BLaER1 (cell line): ENCODE measurements around the gene PRDM5.

Experiments
- H3K27ac ChIP-seq: shearing (Covaris generic); formaldehyde crosslinking; 2 replicates; pipeline ENCODE4 v1.8.1; 2022
- H3K27me3 ChIP-seq: shearing (Covaris generic); formaldehyde crosslinking; 2 replicates; pipeline ENCODE4 v1.8.1; 2022
- H3K36me3 ChIP-seq: shearing (Covaris generic); formaldehyde crosslinking; 2 replicates; pipeline ENCODE4 v1.8.1; 2022
- H3K4me1 ChIP-seq: shearing (Covaris generic); formaldehyde crosslinking; 2 replicates; pipeline ENCODE4 v1.8.1; 2022
- H3K4me2 ChIP-seq: shearing (Covaris generic); formaldehyde crosslinking; 2 replicates; pipeline ENCODE4 v1.8.1; 2022
- H3K4me3 ChIP-seq: shearing (Covaris generic); formaldehyde crosslinking; 2 replicates; pipeline ENCODE4 v1.8.1; 2022
- H3K9ac ChIP-seq: shearing (Covaris generic); formaldehyde crosslinking; 2 replicates; pipeline ENCODE4 v1.8.1; 2022
- H3K9me3 ChIP-seq: shearing (Covaris generic); formaldehyde crosslinking; 2 replicates; pipeline ENCODE4 v1.8.1; 2022
- H4K20me1 ChIP-seq: shearing (Covaris generic); formaldehyde crosslinking; 2 replicates; pipeline ENCODE4 v1.8.1; 2022
- Cebpa-rat ChIP-seq: shearing (Covaris generic); IDR thresholded peaks from 2 replicates; pipeline ENCODE4 v1.8.1; 2022

Gene PRDM5

DNA sequence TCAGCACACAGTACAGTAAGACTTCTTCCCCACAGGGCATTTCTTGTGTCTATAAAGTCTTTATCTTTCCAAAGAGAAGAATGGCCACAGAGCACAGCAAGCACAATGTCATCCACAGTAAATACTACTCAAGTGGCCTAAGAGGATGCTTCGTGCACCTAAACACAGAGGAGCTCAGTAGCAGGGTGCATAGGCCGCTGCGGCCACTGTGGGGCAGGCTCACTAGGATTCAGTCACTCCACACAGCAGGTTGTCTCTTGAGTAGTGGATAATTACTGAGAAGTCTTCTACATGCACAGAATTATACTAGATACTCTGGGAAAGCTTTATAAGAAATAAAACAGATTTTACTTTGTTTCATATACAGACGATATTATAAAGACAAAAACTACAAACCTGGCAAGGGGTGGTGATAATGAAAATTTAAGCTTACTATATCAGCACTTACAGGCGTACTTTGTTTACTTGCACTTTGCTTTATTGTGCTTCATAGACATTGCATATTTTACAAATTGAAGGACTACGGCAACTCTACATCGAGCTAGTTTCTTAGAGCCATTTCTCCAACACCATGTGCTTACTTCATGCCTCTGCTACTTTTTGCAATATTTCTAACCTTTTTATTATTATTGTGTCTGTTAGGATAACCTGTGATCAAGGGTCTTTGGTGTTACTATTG, 78.5 kb downstream of the PRDM5 start:
- TF ChIP-seq Cebpa-rat: no peak
- H3K9me3 ChIP-seq: peaks cover 10% of the 10 kb centered on the region
- no peak overlapping the region for H3K9ac ChIP-seq
- no peaks in the 10 kb centered on the region for H3K4me1 ChIP-seq
- no peaks in the 10 kb centered on the region for H4K20me1 ChIP-seq
- H3K4me3 ChIP-seq: no peak overlapping the region
- H3K4me2 ChIP-seq: no peak overlapping the region
- H3K27me3 ChIP-seq: no peaks in the 10 kb centered on the region
- no peak overlapping the region for H3K27ac ChIP-seq
- H3K36me3 ChIP-seq: no peaks in the 10 kb centered on the region

DNA sequence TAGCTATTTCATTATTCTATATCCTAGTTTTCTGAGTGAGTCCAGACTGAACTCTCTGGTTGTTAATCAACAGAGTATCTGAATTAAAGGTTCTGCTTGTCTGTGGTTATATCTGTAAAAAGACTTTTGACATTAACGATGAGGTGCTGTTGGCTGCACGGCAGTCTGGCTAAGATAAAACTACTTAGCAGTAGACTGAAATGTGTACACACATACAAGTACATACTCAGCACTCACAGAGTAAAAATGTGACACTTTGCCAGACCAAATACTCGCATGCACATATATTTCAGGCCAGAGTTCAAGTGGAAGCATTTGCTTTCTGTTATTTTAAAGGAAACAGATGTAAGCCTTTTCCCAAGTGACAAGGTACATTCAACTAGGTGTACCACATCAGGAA, 80.5 kb downstream of the PRDM5 start:
- H3K27ac ChIP-seq: no peak overlapping the region
- H3K4me2 ChIP-seq: no peak overlapping the region
- no peaks in the 10 kb centered on the region for H3K27me3 ChIP-seq
- H3K9ac ChIP-seq: no peak overlapping the region
- no peaks in the 10 kb centered on the region for H3K4me1 ChIP-seq
- H3K9me3 ChIP-seq: peaks cover 14% of the 10 kb centered on the region
- H3K36me3 ChIP-seq: no peaks in the 10 kb centered on the region
- H4K20me1 ChIP-seq: no peaks in the 10 kb centered on the region
- TF ChIP-seq Cebpa-rat: no peak
- no peak overlapping the region for H3K4me3 ChIP-seq

DNA sequence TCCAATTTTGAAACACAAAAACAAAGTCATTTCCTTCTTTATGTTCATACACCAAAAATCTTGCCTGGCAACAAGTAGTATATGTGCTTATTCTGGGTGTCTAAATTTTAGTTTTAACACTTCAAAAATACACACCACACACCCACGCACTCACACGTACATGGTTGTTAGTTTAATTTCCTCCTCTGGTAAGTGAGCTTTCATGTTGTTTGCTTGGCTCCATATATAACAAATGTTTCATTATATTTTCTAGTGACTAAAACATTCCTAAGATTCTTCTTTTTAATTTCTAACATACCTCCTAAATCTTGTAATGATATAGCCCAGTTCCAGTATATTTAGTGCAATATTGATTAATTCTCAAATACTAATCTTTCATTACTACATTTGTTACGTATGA, 80.9 kb downstream of the PRDM5 start:
- H3K36me3 ChIP-seq: no peaks in the 10 kb centered on the region
- H3K4me2 ChIP-seq: no peak overlapping the region
- H3K9ac ChIP-seq: no peak overlapping the region
- no peak for TF ChIP-seq Cebpa-rat
- no peak overlapping the region for H3K27ac ChIP-seq
- H4K20me1 ChIP-seq: no peaks in the 10 kb centered on the region
- H3K9me3 ChIP-seq: peaks cover 14% of the 10 kb centered on the region
- no peaks in the 10 kb centered on the region for H3K27me3 ChIP-seq
- H3K4me3 ChIP-seq: no peak overlapping the region
- no peaks in the 10 kb centered on the region for H3K4me1 ChIP-seq

GRCh38 chr4:120839974-120840751, 82.4 kb downstream of the PRDM5 start:
- H3K27me3 ChIP-seq: no peaks in the 10 kb centered on the region
- no peak for TF ChIP-seq Cebpa-rat
- H3K27ac ChIP-seq: no peak overlapping the region
- no peaks in the 10 kb centered on the region for H3K4me1 ChIP-seq
- peaks cover 22% of the 10 kb centered on the region for H3K9me3 ChIP-seq
- H3K36me3 ChIP-seq: no peaks in the 10 kb centered on the region
- H4K20me1 ChIP-seq: no peaks in the 10 kb centered on the region
- no peak overlapping the region for H3K4me2 ChIP-seq
- no peak overlapping the region for H3K4me3 ChIP-seq
- no peak overlapping the region for H3K9ac ChIP-seq

GRCh38 chr4:120839334-120839973, 83.1 kb downstream of the PRDM5 start:
- Histone ChIP-seq H3K27ac (no peak overlapping the region), H3K9me3 (peaks cover 26% of the 10 kb centered on the region), H3K36me3 (no peaks in the 10 kb centered on the region), H3K4me3 (no peak overlapping the region), H3K27me3 (no peaks in the 10 kb centered on the region), H3K4me2 (no peak overlapping the region), H4K20me1 (no peaks in the 10 kb centered on the region), H3K4me1 (no peaks in the 10 kb centered on the region), H3K9ac (no peak overlapping the region)
- no peak for TF ChIP-seq Cebpa-rat

- H3K9ac ChIP-seq: no peak overlapping the region
- no peak for TF ChIP-seq Cebpa-rat
- no peaks in the 10 kb centered on the region for H3K27me3 ChIP-seq
- H4K20me1 ChIP-seq: no peaks in the 10 kb centered on the region
- H3K4me2 ChIP-seq: no peak overlapping the region
- peaks cover 33% of the 10 kb centered on the region for H3K9me3 ChIP-seq
- no peak overlapping the region for H3K27ac ChIP-seq
- no peaks in the 10 kb centered on the region for H3K4me1 ChIP-seq
- H3K36me3 ChIP-seq: no peaks in the 10 kb centered on the region
- H3K4me3 ChIP-seq: no peak overlapping the region
Measured at GRCh38 chr4:120838784-120839183, 83.7 kb downstream of the PRDM5 start.

GRCh38 chr4:120837656-120838055, 84.9 kb downstream of the PRDM5 start:
- Histone ChIP-seq H3K27ac (no peak overlapping the region), H3K9ac (no peak overlapping the region), H3K4me3 (no peak overlapping the region), H4K20me1 (no peaks in the 10 kb centered on the region), H3K4me2 (no peak overlapping the region), H3K27me3 (no peaks in the 10 kb centered on the region), H3K9me3 (peaks cover 44% of the 10 kb centered on the region), H3K4me1 (peaks cover 6% of the 10 kb centered on the region), H3K36me3 (no peaks in the 10 kb centered on the region)
- no peak for TF ChIP-seq Cebpa-rat

- Histone ChIP-seq H3K9ac (no peak overlapping the region), H3K27ac (no peak overlapping the region), H3K9me3 (peaks cover 47% of the 10 kb centered on the region), H3K4me1 (peaks cover 7% of the 10 kb centered on the region), H3K4me3 (no peak overlapping the region), H3K36me3 (no peaks in the 10 kb centered on the region), H3K27me3 (no peaks in the 10 kb centered on the region), H3K4me2 (no peak overlapping the region), H4K20me1 (no peaks in the 10 kb centered on the region)
- no peak for TF ChIP-seq Cebpa-rat
Measured at GRCh38 chr4:120835342-120835741, 87.2 kb downstream of the PRDM5 start.

- Histone ChIP-seq H3K4me2 (no peak overlapping the region), H4K20me1 (no peaks in the 10 kb centered on the region), H3K9me3 (peaks cover 26% of the 10 kb centered on the region), H3K27me3 (no peaks in the 10 kb centered on the region), H3K4me1 (peaks cover 7% of the 10 kb centered on the region), H3K9ac (no peak overlapping the region), H3K36me3 (no peaks in the 10 kb centered on the region), H3K4me3 (no peak overlapping the region), H3K27ac (no peak overlapping the region)
- no peak for TF ChIP-seq Cebpa-rat
Measured at GRCh38 chr4:120830204-120830603, 92.3 kb downstream of the PRDM5 start.
